ENCODE measurements around the gene GALNT17.

DNA sequence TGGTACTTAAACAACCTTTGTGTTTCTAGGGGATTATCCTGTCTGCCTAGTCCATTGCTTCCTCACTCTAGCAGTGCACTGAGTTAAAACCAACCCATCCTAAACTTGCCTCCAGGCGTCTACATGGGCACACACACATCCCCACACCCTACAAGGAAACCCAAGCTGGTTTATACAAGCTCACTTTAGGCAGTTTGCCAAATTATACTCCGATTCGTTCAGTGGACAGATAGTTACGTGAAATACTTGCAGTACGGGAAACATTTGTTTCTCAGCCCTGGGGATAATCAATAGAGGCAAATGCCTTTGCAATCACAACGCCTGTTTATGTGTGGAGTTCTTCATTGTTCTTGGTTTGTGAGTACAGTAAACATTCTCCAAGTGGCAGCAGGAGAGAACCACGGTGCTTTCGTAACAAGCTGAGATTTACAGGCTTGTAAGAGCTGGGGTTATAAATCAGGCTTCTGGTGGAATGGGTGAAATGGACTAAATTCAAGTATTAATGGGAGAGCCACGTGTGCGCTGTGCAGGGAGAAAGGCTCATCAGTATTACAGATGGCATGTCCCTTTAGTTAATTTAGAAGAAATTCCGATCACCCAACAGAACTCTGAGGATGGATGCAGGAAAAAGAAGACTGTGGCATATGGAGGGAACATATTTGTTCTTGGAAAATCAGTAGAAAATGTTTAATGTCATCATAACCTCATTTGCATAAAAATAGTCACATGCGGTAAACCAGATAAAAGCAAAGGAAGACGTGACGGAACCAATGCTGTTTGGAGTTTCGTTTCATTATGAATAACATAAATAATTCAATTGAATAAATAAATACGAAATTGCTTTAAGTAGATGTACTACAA, 217.1 kb downstream of the GALNT17 start:
- TF ChIP-seq FOXA1 (IDR thresholded peaks at IDR 0.05) (no peak), BHLHE40 (IDR thresholded peaks at IDR 0.05; ENCODE audit: borderline replicate concordance) (no peak), SP1 (IDR thresholded peaks at IDR 0.05) (no peak), FOXM1 (IDR thresholded peaks at IDR 0.05; ENCODE audit: borderline replicate concordance) (no peak), ARNT (IDR thresholded peaks at IDR 0.05) (no peak), FOXK2 (IDR thresholded peaks at IDR 0.05) (no peak), HDGF (IDR thresholded peaks at IDR 0.05; ENCODE audit: borderline replicate concordance) (no peak), TARDBP (IDR thresholded peaks at IDR 0.05) (no peak), CTBP1 (IDR thresholded peaks at IDR 0.05; ENCODE audit: borderline replicate concordance) (no peak), SUZ12 (IDR thresholded peaks at IDR 0.05) (no peak), L3MBTL2 (conservative IDR thresholded peaks at IDR 0.05) (no peak), NFRKB (IDR thresholded peaks at IDR 0.05) (no peak), ELF4 (IDR thresholded peaks at IDR 0.05) (no peak)
- TF ChIP-seq, protein P1, sequence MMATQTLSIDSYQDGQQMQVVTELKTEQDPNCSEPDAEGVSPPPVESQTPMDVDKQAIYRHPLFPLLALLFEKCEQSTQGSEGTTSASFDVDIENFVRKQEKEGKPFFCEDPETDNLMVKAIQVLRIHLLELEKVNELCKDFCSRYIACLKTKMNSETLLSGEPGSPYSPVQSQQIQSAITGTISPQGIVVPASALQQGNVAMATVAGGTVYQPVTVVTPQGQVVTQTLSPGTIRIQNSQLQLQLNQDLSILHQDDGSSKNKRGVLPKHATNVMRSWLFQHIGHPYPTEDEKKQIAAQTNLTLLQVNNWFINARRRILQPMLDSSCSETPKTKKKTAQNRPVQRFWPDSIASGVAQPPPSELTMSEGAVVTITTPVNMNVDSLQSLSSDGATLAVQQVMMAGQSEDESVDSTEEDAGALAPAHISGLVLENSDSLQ (IDR thresholded peaks at IDR 0.05): no peak
